ENCODE results near the gene TMEM50B.

DNA sequence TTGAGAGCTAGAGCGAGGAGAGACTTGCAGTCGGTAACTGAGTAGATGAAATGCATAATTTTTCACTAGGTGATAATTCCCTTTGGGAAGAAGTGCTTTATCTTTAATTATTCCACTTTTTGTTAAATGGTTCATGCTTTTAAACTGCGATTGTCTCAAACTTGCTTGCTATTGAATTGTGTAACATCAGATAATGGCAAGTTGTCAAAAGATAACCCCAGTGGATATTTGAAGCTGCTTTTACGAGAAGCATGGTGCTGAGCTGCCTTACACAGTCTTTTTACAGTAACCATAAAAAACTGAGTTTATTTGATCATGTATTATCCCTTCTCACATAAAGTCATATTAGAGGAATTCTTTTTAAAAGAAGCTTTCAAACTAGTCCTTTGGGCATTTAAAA is 30.2 kb downstream of the TMEM50B start:
- TF ChIP-seq, protein P1, sequence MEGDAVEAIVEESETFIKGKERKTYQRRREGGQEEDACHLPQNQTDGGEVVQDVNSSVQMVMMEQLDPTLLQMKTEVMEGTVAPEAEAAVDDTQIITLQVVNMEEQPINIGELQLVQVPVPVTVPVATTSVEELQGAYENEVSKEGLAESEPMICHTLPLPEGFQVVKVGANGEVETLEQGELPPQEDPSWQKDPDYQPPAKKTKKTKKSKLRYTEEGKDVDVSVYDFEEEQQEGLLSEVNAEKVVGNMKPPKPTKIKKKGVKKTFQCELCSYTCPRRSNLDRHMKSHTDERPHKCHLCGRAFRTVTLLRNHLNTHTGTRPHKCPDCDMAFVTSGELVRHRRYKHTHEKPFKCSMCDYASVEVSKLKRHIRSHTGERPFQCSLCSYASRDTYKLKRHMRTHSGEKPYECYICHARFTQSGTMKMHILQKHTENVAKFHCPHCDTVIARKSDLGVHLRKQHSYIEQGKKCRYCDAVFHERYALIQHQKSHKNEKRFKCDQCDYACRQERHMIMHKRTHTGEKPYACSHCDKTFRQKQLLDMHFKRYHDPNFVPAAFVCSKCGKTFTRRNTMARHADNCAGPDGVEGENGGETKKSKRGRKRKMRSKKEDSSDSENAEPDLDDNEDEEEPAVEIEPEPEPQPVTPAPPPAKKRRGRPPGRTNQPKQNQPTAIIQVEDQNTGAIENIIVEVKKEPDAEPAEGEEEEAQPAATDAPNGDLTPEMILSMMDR (conservative IDR thresholded peaks at IDR 0.05; ENCODE audit: low read length), result no peak
- TF ChIP-seq EZH2phosphoT487 (IDR thresholded peaks at IDR 0.05; ENCODE audit: borderline replicate concordance), result no peak

All from Loucy (cell line).